ENCODE data around the gene USP24.

DNA sequence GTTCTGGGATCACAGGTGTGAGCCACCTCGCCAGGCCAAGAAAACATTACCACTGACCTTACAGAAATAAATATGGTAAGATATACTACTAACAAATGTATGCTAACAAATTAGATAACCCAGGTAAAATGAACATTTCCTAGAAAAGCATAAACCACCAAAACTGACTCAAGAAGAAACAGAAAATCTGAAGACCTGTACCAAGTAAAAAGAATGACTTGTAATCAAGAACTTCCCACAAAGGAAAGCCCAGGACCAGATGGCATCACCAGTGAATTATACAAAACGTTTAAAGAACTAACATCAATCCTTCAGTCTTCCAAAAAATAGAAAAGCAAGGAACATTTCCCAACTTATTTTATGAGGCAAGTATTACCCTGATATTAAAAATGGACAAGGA, 29.3 kb downstream of the USP24 start:
- TF ChIP-seq POLR2A (IDR thresholded peaks at IDR 0.05) (no peak), POLR2AphosphoS5 (IDR thresholded peaks at IDR 0.05) (no peak), EP300 (IDR thresholded peaks at IDR 0.05) (no peak)
- TF ChIP-seq, protein P1, sequence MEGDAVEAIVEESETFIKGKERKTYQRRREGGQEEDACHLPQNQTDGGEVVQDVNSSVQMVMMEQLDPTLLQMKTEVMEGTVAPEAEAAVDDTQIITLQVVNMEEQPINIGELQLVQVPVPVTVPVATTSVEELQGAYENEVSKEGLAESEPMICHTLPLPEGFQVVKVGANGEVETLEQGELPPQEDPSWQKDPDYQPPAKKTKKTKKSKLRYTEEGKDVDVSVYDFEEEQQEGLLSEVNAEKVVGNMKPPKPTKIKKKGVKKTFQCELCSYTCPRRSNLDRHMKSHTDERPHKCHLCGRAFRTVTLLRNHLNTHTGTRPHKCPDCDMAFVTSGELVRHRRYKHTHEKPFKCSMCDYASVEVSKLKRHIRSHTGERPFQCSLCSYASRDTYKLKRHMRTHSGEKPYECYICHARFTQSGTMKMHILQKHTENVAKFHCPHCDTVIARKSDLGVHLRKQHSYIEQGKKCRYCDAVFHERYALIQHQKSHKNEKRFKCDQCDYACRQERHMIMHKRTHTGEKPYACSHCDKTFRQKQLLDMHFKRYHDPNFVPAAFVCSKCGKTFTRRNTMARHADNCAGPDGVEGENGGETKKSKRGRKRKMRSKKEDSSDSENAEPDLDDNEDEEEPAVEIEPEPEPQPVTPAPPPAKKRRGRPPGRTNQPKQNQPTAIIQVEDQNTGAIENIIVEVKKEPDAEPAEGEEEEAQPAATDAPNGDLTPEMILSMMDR (IDR thresholded peaks at IDR 0.05): no peak
